SU-DHL-6 (cell line): ENCODE data around the gene LRATD1.

ENCODE experiments used
- H2AFZ ChIP-seq: fragments of 200-600 bp; sonication (generic); 2 replicates; pipeline ENCODE4 v1.6.1; 2014; ENCODE audit warnings: low read depth, mild to moderate bottlenecking, moderate library complexity, mixed read lengths, antibody characterized with exemption, low read length; ENCODE audit not compliant: severe bottlenecking
- H3F3A ChIP-seq: fragments of 200-600 bp; shearing (Covaris generic); 2 replicates; pipeline ENCODE4 v1.6.0; 2016; ENCODE audit warnings: antibody characterized with exemption, mild to moderate bottlenecking; ENCODE audit not compliant: insufficient read depth
- H3K27ac ChIP-seq: fragments of 200-600 bp; sonication (generic); 2 replicates; pipeline ENCODE4 v1.5.1; 2016; ENCODE audit warnings: low read depth, mild to moderate bottlenecking, low read length, moderate library complexity, mixed read lengths
- H3K27me3 ChIP-seq: fragments of 200-600 bp; sonication (generic), shearing (Covaris generic); 2 replicates; pipeline ENCODE4 v1.6.0; 2014; ENCODE audit warnings: mild to moderate bottlenecking, low read length
- H3K36me3 ChIP-seq: fragments of 200-600 bp; sonication (generic); 2 replicates; pipeline ENCODE4 v1.6.1; 2014; ENCODE audit warnings: mild to moderate bottlenecking, low read length, mixed read lengths
- H3K4me2 ChIP-seq: fragments of 300-600, 200-600 bp; shearing (Covaris generic), sonication (generic); 2 replicates; pipeline ENCODE4 v1.6.0; 2014; ENCODE audit warnings: low read length, low read depth, mild to moderate bottlenecking; ENCODE audit not compliant: poor library complexity, severe bottlenecking
- H3K4me3 ChIP-seq: fragments of 200-600 bp; sonication (generic); 2 replicates; pipeline ENCODE4 v1.5.1; 2014; ENCODE audit warnings: antibody characterized with exemption, low read length, mild to moderate bottlenecking, mixed read lengths; ENCODE audit not compliant: insufficient read depth, poor library complexity, severe bottlenecking
- H3K79me2 ChIP-seq: fragments of 200-600 bp; sonication (generic); 2 replicates; pipeline ENCODE4 v1.6.1; 2014; ENCODE audit warnings: mild to moderate bottlenecking, low read length, moderate library complexity; ENCODE audit not compliant: insufficient read depth
- H3K9ac ChIP-seq: fragments of 200-600 bp; sonication (generic); 2 replicates; pipeline ENCODE4 v1.7.0; 2014; ENCODE audit warnings: mild to moderate bottlenecking, low read length
- H3K9me2 ChIP-seq: fragments of 200-600 bp; sonication (generic); replicated peaks from 2 replicates; pipeline ENCODE4 v1.6.1; 2014; ENCODE audit warnings: low read length; ENCODE audit not compliant: insufficient read depth
- H3K9me3 ChIP-seq: fragments of 200-600 bp; sonication (generic); 2 replicates; pipeline ENCODE4 v1.6.1; 2014; ENCODE audit warnings: low read length, mixed read lengths; ENCODE audit not compliant: insufficient read depth
- H4K20me1 ChIP-seq: fragments of 200-600 bp; sonication (generic); 2 replicates; pipeline ENCODE4 v1.6.1; 2014; ENCODE audit warnings: low read depth, mild to moderate bottlenecking, antibody characterized with exemption, low read length, moderate library complexity, mixed read lengths
- CTCF ChIP-seq: fragments of 200-600 bp; sonication (generic); IDR thresholded peaks from one replicate; pipeline ENCODE4 v1.5.1; 2017; ENCODE audit warnings: antibody characterized with exemption, mild to moderate bottlenecking, low read length, moderate library complexity; ENCODE audit not compliant: insufficient read depth, poor library complexity, severe bottlenecking
- EZH2phosphoT487 ChIP-seq: fragments of 200-600 bp; sonication (generic), shearing (Covaris generic); conservative IDR thresholded peaks from 2 replicates; pipeline ENCODE4 v1.6.1; 2018; ENCODE audit warnings: mild to moderate bottlenecking, antibody characterized with exemption, low read length, moderate library complexity, mixed read lengths

LRATD1 gene

GRCh38 chr2:14633461-14634181 is 1.1 kb downstream of the LRATD1 start:
- no peaks in the 10 kb centered on the region for H4K20me1 ChIP-seq
- H3K79me2 ChIP-seq = no peaks in the 10 kb centered on the region
- H3F3A ChIP-seq = no peaks in the 10 kb centered on the region
- no peak overlapping the region for H2AFZ ChIP-seq
- no peak overlapping the region for H3K4me2 ChIP-seq
- no peak overlapping the region for H3K27ac ChIP-seq
- H3K4me3 ChIP-seq = no peak overlapping the region
- H3K9ac ChIP-seq = no peak overlapping the region
- no peak for TF ChIP-seq CTCF
- TF ChIP-seq EZH2phosphoT487 = no peak
- no peaks in the 10 kb centered on the region for H3K27me3 ChIP-seq
- H3K9me2 ChIP-seq = no peaks in the 10 kb centered on the region
- no peaks in the 10 kb centered on the region for H3K9me3 ChIP-seq
- H3K36me3 ChIP-seq = no peaks in the 10 kb centered on the region

GRCh38 chr2:14634182-14634488 is 1.6 kb downstream of the LRATD1 start:
- Histone ChIP-seq H3K27ac (no peak overlapping the region), H3K9me2 (no peaks in the 10 kb centered on the region), H2AFZ (no peak overlapping the region), H3K9me3 (no peaks in the 10 kb centered on the region), H3K4me3 (no peak overlapping the region), H3K79me2 (no peaks in the 10 kb centered on the region), H3K9ac (no peak overlapping the region), H3F3A (no peaks in the 10 kb centered on the region), H4K20me1 (no peaks in the 10 kb centered on the region), H3K36me3 (no peaks in the 10 kb centered on the region), H3K4me2 (no peak overlapping the region), H3K27me3 (no peaks in the 10 kb centered on the region)
- no peak for TF ChIP-seq EZH2phosphoT487
- TF ChIP-seq CTCF = no peak

GRCh38 chr2:14634489-14635390 is 2.2 kb downstream of the LRATD1 start:
- TF ChIP-seq EZH2phosphoT487 (no peak), CTCF (no peak)
- Histone ChIP-seq H3K27me3 (no peaks in the 10 kb centered on the region), H3K4me3 (no peak overlapping the region), H3F3A (no peaks in the 10 kb centered on the region), H3K9me2 (no peaks in the 10 kb centered on the region), H3K4me2 (no peak overlapping the region), H3K9ac (no peak overlapping the region), H3K27ac (no peak overlapping the region), H3K79me2 (no peaks in the 10 kb centered on the region), H4K20me1 (no peaks in the 10 kb centered on the region), H3K9me3 (no peaks in the 10 kb centered on the region), H3K36me3 (no peaks in the 10 kb centered on the region), H2AFZ (no peak overlapping the region)
